Measurements from ENCODE around the gene FZR1. TPM values are rescaled to one million over a fixed set of nuclear protein-coding genes. Genes with fewer than 3 reads are reported as not detected.

The FZR1 gene
- total and polyA plus RNA-seq, 2 of the 13 experiments (the other 11 are each of a cell fraction or from before 2014, with no cell fraction given) = 29.0 to 30.8 TPM

DNA sequence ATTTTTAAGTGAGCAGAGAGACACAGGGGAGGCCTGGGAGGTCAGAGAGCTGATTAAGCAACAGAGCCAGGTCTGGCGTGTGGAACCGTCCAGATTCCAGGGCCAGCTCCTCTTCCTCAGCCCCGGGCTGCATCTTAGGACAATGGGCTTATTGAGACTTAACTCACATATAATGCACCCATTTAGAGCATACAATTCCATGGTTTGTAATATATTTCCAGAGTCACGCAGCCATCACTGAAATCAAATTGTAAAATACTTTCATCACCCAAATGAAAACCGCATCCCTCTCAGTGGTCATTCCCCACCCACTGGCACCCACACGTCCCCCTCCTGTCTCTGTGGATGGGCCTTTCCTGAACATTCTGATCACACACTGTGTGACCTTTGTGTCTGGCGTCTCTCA is 64.5 kb downstream of the FZR1 start (continued):
- TF ChIP-seq, protein P1, sequence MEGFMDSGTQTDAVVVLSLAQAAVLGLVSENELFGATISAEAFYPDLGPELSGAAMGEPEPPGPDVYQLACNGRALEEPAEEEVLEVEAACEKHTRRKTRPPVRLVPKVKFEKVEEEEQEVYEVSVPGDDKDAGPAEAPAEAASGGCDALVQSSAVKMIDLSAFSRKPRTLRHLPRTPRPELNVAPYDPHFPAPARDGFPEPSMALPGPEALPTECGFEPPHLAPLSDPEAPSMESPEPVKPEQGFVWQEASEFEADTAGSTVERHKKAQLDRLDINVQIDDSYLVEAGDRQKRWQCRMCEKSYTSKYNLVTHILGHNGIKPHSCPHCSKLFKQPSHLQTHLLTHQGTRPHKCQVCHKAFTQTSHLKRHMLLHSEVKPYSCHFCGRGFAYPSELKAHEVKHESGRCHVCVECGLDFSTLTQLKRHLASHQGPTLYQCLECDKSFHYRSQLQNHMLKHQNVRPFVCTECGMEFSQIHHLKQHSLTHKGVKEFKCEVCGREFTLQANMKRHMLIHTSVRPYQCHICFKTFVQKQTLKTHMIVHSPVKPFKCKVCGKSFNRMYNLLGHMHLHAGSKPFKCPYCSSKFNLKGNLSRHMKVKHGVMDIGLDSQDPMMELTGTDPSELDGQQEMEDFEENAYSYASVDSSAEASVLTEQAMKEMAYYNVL (CRISPR knock-in tag; IDR thresholded peaks at IDR 0.05; ENCODE audit: borderline replicate concordance) = no peak
- no peak for TF ChIP-seq POGZ (CRISPR knock-in tag; IDR thresholded peaks at IDR 0.05)
- no peak for TF ChIP-seq TMF1 (CRISPR knock-in tag; IDR thresholded peaks at IDR 0.05; ENCODE audit: low read depth)
- no peak for TF ChIP-seq PAX8 (CRISPR knock-in tag; IDR thresholded peaks at IDR 0.05; ENCODE audit: borderline replicate concordance)
- TF ChIP-seq MTF1 (CRISPR knock-in tag; IDR thresholded peaks at IDR 0.05) = no peak
- TF ChIP-seq DNMT1 (CRISPR knock-in tag; IDR thresholded peaks at IDR 0.05) = no peak
- no peak for TF ChIP-seq ZFAT (CRISPR knock-in tag; conservative IDR thresholded peaks at IDR 0.05)
- TF ChIP-seq NBN (conservative IDR thresholded peaks at IDR 0.05) = no peak
- no peak for TF ChIP-seq ZNF317 (CRISPR knock-in tag; IDR thresholded peaks at IDR 0.05)
- no peak for TF ChIP-seq ZNF546 (CRISPR knock-in tag; conservative IDR thresholded peaks at IDR 0.05)
- no peak for TF ChIP-seq ZNF572 (CRISPR knock-in tag; IDR thresholded peaks at IDR 0.05)
- TF ChIP-seq ZNF652 (CRISPR knock-in tag; IDR thresholded peaks at IDR 0.05; ENCODE audit: borderline replicate concordance, low read depth) = no peak
- no peak for TF ChIP-seq FIP1L1 (IDR thresholded peaks at IDR 0.05; ENCODE audit: borderline replicate concordance, insufficient read depth, low read depth, low read length)
- no peak for TF ChIP-seq ZNF138 (CRISPR knock-in tag; IDR thresholded peaks at IDR 0.05; ENCODE audit: low read depth)
- TF ChIP-seq, protein P2, sequence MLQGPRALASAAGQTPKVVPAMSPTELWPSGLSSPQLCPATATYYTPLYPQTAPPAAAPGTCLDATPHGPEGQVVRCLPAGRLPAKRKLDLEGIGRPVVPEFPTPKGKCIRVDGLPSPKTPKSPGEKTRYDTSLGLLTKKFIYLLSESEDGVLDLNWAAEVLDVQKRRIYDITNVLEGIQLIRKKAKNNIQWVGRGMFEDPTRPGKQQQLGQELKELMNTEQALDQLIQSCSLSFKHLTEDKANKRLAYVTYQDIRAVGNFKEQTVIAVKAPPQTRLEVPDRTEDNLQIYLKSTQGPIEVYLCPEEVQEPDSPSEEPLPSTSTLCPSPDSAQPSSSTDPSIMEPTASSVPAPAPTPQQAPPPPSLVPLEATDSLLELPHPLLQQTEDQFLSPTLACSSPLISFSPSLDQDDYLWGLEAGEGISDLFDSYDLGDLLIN (CRISPR knock-in tag; IDR thresholded peaks at IDR 0.05; ENCODE audit: borderline replicate concordance) = no peak
- no peak for TF ChIP-seq TCF7 (IDR thresholded peaks at IDR 0.05; ENCODE audit: low read depth)
- no peak for TF ChIP-seq CBX5 (CRISPR knock-in tag; IDR thresholded peaks at IDR 0.05; ENCODE audit: borderline replicate concordance)
- TF ChIP-seq, protein P3, sequence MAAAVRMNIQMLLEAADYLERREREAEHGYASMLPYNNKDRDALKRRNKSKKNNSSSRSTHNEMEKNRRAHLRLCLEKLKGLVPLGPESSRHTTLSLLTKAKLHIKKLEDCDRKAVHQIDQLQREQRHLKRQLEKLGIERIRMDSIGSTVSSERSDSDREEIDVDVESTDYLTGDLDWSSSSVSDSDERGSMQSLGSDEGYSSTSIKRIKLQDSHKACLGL (CRISPR knock-in tag; IDR thresholded peaks at IDR 0.05) = no peak
- TF ChIP-seq FOXA3 (CRISPR knock-in tag; IDR thresholded peaks at IDR 0.05) = no peak
- no peak for TF ChIP-seq POLR2A (IDR thresholded peaks at IDR 0.05; ENCODE audit: insufficient read depth in 1 of 2, low read depth in 2 of 2, low read length in 2 of 2)

Data from HepG2 (cell line).